ENCODE measurements around the gene COL23A1.

COL23A1 gene

DNA sequence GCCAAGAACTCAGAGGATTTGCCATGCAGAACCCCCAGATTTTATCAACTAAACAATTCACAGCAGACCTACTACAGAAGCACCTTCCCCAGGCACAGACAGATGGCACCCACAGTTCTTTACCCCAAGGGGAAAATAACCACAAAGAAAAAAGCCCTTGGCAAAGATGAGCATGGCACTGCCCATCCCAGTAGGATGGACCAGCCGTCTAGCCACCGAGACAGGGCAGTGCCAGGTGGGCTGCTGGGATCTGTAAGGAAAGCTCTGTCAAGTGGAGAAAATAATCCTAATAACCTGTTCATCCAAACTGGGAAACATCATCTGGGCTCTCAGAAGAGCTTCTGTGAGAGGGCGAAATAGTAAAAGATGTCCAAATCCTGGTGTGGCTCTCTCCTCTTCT lies 130.0 kb downstream of the COL23A1 start:
- DNase-seq (ENCODE audit: low read depth in 2 of 2) = no peak

DNA sequence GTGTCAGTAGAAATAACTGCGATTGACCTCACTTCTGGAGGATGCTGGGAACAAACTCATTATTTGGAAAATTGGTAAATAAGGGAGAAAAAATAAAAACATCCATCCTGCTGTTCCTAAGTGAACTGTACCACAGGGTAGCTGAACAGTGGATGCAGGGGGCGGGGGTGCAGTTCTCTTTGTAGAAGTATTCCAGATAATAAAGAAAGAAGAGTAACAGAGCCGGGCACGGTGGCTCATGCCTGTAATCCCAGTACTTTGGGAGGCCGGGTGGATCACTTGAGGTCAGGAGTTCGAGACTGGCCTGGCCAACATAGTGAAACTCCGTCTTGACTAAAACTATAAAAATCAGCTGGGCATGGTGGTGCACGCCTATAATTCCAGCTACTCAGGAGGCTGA lies 132.1 kb downstream of the COL23A1 start:
- DNase-seq (ENCODE audit: low read depth in 2 of 2) = no peak

DNA sequence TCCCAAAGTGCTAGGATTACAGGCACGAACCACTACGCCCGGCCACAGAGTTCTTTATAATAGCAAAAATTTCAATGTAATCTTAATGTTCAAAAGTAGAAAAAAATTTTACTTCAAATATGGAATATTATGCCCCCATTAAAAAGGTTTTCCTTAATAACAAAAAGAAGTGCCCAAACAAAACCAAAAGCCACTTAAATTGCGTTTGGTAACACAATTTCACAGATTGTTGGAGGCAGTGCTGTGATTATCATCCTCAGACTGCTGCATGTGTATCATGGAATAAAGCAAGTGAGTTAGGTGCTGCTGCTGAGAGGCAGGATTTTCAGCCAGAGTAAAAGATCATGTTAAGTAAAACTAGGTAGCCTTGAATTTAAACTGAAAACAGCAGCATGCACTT lies 132.7 kb downstream of the COL23A1 start:
- DNase-seq (ENCODE audit: low read depth in 2 of 2) = no peak

DNA sequence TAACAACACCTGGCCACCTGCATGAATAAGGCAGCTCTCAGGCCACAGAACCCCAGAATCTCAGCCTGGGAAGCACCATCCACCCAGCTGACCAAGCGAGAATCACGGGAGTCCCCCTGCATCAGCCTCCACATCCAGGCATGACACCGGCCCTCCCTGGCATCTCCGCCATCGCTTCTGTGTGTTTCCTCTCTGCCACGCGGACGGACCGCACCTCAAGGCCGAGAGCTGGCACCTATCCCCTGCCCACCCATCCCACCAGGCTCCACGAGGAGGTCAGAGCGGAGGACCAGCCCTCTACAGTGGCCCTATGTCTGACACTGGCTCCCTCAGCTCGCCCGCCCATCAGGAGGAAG lies 134.7 kb downstream of the COL23A1 start:
- DNase-seq (ENCODE audit: low read depth in 2 of 2) = no peak

DNA sequence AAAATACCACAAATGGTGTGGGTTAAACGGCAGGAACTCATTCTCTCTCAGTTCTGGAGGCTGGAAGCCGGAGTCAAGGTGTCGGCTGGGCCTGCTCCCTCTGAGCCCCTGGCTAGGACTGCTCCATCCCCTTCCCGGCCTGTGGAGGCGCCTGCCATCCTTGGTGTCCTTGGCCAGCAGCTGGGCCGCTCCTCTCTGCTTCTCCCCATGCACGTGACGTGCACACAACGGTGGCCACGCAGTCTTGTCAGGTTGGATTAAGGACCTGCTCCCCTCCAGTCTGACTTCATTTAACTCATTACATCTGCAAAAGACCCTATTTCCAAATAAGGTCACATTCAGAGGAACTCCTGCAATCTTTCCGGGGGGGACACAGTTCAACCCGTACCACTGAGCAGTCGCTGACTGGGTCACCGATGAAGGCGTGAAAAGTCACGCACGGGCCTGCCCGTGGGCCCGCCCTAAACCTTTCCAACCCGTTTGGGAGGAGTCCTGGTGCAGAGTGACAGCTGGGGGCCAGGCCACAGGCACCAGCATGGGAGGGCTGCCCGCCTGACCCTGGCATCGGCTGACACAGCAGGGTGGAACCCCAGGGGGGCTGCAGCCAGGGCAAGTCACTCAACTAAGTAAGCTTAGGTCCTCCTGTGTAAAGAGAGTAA lies 135.2 kb downstream of the COL23A1 start:
- no peak for DNase-seq (ENCODE audit: low read depth in 2 of 2)

DNA sequence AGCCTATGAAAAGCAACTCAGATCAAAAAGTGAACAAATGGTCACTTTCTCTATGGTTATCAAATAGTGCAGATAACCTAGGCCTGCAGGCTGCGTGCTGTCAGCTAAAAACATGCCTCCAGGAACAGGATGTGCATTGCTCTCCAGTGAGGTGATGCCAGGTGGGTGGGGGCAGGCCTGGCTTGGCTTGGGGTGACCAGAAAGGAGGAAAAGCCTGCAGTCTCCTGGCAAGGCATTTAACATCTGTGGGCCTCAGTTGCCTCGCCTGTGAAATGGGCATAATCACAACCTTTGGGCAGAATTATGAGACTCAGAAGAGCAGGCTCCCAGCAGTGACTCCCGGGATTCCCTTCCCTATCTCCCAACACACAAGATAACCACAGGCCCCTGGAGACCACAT lies 135.9 kb downstream of the COL23A1 start:
- no peak for DNase-seq (ENCODE audit: low read depth in 2 of 2)

DNA sequence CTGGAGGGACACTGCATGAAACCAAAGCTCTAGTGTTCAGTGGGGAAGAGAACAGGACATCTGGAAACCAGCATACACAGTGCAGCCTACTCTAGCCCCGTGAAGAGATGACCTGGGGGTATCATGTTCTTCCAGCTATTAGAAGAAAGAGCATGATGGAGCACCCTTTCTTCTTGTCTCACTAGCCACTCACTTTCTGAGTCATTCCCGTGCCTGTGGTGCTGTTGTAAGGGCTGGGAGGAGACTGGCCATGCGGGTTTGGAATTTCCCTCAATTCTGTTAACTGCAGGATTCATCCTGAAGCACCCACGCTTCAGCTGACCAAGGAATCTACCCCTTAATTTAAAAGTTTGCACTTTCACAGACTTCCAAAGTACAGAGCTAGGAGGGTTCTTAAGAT lies 137.0 kb downstream of the COL23A1 start:
- no peak for DNase-seq (ENCODE audit: low read depth in 2 of 2)

DNA sequence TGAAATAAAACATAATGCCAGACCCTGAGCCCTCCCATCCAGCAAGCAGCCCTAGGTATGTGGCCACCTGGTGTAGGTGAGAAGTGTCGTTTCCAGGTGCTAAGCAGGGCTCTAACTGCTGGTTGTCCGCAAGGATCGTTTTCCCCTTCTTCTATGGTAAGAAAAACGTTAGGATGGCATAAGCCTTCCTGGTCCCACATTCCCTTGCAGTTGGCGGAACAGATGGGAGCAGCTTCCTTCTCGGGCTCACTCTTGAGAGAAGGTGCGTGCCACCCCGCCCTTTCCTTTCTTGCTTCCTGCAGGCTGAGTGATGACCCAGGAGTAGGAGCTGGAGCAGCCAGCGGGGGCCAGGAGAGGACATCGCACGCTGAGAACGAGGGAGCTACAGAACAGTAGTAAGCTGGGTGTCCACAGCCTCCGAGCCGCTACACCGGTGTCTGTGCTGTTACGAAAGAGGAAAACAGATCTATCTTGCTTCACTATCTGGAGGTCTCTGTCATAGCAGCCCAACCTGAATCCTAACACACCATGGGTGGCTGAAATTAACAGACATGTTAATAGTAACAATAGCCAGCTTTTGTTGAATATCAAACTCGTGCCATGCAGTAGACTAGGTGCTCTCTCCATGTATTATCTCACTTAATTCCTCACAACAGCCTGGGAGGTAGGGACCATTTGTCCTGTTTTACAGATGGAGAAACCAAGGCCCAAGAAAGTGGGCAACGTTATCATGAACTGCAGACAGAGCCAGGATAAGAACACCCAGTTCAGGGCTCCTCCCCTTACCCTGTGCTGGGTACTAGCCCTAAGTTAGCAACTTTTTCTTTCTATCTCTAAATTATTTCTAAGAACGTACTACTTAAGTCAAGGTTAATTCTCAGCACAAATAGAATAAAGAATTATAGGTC lies 139.8 kb downstream of the COL23A1 start:
- DNase-seq (ENCODE audit: low read depth in 2 of 2) = no peak

DNA sequence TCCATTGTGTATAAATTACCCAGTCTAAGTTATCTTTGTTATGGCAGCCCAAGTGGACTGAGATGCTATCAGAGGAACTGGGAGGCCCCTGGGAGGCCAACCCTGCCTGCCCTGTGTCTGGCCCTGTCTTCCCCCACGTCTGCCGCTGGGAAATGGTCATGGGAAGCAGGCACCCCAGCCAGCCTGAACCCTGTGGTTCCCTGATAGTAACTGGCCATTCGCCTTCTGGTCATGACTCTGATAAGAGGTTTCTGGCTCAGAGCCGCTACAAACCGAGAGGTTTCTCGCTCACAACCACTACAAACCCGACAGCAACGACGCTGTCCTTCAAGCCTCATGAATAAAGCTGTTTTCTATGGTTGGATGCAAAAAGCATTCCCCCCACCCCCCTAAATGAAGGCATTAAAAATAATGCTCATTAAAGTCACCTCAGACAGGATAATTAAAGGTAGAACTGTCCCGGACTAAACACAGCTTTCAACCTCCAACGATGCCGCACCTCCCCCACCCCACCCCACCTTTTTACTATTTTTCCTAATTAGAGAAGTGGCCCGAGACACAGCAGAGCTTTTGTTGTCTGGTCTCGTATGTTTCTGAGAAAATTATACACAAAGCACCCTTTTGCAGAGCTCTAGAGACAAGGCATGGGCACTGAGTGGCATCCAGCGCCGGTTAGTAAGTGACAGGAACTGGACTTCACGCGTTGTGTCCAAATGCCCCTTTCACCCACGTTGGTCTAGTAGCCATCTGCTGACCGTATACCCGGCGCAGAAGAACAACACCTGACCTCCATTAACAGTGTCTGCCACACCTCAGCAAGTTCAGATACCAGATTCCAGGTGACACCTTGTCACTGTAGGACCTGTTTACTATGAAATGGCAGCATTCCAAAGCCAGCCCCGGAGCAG lies 140.8 kb downstream of the COL23A1 start:
- DNase-seq (ENCODE audit: low read depth in 2 of 2) = no peak

DNA sequence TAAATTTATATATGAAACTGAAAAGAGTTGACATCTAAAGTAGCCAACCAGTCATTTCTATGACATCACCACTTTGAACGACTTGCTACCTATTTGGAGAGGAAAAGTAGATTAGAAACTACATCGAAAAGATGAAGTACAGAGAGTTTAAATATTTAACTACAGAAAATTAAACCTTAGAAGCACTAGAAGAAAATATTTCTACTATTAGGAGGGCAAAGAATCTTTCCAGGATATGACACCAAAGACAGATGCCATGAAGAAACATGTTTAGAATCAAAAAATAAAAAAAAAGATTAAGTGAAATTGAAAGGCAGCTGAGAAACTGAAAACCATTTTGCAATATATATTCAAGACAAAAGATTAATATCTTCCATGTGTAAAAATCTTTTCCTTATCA lies 144.7 kb downstream of the COL23A1 start:
- DNase-seq (ENCODE audit: low read depth in 2 of 2) = no peak

DNA sequence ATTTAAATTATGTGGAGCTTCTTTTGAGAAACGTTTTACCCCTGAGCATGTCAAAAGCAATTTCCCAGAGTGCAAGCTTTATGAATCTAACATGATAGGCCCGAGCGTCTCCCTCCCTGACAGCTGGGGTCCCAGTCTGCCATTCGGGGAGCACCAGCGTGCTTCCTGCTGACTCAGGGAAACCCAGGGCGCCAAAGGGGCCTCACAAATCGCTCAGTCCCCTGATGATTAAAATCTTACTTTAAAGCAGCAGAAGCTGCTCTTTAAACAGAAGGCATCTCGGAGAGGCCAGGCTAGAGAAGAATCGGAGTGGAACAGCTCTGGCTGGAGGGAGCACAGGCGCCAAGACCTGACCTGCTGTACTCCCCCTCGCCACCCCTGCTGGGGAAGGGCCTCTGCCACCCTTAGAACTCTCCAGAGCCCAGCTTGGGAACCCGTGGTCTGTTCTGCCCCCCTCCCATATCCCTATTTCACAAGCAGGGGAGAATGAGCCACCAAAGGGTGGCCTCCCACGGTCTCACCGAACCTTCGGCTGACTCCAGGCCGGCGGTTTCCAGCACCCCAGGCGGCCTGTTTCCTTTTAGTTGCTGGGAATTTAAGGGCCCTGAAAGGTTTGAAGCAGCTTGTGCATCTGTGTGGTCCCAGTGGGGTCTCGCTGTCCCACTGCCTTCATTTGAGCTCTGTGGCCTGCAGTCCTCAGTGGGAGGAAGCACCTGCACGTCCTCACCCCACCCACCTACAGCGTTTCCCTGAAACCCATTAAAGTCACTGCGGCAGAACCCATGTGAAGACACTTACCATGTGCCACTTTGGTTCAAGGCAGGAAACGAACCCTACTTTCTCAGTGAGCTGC lies 147.6 kb downstream of the COL23A1 start:
- no peak for DNase-seq (ENCODE audit: low read depth in 2 of 2)

DNA sequence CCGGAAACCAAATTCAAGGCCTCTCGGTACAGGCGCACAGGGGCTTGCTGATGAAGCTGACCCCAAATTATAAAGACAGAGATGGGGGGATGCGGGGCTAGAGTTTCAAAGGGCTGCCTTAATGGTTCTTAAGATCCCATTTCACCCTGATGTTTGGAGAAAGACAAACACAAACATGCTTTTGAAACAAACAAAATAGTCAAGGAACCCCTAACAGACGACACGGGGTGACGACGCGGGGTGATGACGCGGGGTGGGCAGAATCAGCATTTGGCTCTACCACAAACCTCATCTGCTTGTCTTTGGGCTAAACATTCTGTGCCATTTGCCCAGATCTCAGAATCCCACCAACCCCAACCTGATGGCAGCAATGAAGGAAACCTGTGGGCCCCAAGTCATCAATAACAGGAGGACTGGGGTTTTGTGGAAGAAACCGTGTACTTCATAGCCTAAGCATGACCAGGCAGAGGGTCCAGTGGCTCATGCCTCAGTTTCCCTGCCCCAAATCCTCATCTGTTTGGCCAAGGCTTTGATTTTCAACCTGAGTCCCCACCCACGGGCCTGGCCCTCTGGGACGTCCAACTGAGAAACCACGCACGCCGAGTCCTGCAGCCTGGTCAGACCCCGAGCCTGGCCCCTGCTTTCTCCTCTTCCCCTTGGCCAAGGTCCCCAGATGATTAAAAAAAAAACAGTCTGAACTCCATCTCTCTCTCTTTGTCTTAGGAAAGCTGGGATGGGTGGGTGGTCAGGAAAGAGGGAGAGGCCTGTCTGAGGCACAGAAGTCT lies 148.5 kb downstream of the COL23A1 start:
- no peak for DNase-seq (ENCODE audit: low read depth in 2 of 2)

DNA sequence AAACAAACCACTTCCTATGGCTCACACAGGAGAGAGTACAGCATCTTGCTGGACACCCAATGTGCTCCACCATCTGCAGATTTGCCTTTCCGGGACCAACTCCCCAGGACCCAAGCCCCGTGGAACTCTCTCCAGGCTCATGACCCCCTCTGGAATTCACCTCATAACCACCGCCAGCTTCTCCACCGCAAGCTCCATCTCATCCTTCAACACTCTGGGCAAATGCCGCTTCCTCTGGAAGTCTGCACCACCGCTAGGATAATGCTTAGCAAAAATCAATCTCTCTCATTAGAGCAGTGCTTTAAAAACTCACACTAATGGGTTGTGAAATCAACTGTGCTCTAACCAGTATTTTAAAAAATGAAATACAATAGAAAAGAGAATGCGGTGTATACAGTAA lies 150.0 kb downstream of the COL23A1 start:
- no peak for DNase-seq (ENCODE audit: low read depth in 2 of 2)

DNA sequence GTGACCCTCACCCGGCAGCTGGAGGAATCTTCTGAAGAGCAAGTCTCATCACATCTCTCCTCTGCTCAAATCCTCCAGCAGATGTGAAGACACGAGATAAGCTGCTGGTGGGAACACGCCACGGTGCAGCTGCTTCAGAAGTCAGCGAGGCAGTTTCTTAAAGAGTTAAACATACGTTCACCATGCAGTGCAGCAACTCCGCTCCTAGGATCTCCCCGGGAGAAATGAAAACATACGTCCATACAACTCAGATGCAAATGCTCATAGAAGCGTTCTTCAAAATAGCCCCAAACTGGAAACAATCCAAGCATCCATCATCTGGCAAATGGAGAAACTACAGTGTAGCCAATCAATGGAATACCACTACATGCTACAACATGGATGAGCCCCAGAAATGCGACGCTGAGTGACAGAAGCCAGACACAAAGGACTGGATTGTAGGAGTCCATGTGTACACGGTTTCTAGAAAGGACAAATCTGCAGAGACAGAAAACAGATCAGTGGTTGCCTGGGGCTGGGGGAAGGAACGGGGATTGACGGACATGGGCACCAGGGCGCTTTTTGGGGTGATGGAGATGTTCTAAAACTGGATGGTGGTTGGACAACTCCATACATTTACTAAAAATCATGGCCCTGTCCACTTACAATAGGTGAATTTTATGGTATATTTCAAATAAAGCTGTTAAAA lies 150.6 kb downstream of the COL23A1 start:
- no peak for DNase-seq (ENCODE audit: low read depth in 2 of 2)

DNA sequence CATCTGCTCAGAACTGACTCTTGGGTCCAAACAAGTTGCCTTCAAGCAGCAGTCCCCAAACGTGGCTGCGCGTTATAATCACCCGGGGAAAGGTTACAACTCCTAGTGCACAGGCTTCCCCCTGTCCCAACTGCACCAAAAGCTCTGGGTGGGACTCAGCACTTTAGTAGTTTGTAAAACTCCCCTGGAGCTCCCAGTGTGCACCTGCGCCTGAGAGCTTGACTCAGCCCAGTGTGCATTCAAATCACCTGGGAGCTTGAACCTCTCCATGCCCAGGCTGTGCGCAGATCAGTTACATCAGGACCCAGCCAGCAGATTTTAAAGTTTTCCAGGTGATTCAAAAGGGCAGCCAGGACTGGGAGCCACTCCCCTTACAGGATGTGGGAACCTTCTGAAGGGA lies 151.4 kb downstream of the COL23A1 start:
- DNase-seq (ENCODE audit: low read depth in 2 of 2) = no peak

DNA sequence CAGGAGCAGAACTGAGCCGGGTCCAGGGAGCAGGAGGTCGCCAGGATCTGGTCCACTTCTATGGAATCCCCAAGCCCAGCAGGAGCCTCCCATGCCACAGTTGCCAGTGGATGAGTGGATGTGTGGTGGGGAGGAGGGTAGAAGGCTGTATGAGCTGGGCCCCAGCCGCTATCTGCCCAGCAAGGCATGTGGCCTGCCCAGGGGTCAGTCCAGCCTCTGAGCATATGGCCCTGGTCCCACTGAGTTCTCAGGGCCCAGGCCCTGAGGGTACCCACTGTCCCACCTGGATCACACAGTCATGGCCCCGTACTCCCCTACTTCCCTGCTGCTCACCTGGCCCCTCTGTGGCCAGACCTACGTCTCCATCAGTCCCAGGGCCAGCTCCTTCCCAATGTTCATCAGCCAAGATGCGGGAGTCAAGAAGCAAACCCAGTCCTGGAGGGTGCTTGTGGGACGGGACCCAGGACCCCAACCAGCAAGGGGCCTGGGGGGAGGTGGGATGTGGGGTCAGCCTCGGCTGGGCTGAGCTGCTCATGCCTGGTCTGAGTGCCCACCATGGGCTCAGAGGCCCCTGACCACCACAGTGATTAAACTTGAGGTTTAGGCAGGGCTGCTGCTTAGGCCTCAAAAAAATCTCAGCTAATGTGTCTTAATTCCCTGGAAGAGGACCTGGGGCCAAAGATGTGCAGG lies 152.7 kb downstream of the COL23A1 start:
- DNase-seq (ENCODE audit: low read depth in 2 of 2) = no peak

DNA sequence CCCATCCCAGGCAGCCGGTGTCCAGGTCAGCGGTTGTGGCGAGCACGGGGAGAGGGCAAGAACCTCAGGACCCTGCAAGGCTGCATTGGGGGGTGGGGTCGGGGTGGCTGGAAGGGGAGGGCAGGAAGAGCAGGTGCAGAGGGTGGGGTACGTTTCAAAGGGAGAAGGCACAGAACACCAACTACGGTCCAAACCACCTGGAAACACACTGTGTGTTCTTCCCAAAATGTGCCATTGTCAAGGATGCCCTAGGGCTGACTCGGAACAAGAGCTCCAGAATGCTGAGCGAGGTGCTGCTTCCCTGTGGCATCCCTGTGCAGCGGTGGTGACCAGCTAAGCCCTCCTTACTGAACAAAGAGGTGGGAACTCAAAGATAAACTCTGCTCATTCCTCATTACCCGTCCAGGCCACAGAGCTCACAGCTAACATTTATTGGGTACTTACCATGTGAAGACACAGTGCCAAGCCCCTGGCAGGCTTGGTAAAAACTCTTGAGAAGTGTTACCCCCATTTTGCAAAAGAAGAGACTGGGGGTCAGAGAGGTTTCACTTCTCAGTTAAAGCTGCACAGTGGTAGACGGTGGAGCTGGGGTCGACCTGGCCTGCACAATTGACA lies 153.8 kb downstream of the COL23A1 start:
- no peak for DNase-seq (ENCODE audit: low read depth in 2 of 2)

DNA sequence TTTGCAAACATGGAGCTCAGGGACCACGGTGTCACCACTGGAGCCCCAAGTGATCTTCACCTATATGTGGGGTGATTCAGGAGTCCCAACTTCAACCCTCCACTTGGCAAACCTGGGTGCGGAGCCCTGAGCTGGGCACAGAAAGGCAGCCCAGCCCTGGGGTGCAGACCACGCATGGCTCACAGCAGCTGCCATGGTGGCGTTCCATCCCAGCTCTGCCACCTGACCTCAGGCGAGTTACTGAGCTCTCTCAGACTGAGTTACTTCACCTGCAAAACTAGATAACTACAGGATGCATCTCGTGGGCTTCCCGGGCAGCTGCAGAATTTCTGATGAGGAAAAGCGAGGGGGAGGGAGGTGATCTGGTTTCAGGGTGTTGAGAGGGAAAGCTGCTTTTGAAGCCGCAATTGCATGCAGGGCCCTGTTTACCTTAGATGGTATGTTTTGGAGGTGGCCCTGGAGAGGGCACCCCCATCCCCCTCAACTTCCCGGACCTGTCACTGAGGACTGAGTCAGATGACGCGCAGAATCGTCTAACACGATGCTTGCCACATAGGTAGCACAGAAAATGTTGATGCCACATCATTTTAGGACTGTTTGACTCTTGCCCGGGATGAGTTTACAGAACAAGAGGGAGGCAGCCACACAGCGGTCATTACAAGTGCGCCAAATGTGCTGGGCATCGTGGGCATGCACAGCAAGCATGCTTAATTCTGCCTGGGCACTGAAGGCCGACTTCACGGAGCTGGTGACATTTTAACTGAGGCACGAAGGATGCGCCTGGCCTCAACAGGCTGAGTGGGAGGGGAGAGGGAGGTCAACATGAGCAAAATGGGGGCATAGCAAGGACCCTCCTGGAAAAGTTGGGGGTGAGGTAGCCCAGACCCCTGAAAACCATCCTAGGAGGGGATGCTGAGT lies 154.6 kb downstream of the COL23A1 start:
- DNase-seq (ENCODE audit: low read depth in 2 of 2) = no peak
